Measurements from ENCODE around the gene EEF1AKMT2.

GRCh38 chr10:124712704-124713407 lies 78.8 kb downstream of the EEF1AKMT2 start:
- TF ChIP-seq CTCF (IDR thresholded peaks at IDR 0.05; ENCODE audit: insufficient read depth, low read length, poor library complexity, severe bottlenecking) (no peak), EZH2phosphoT487 (conservative IDR thresholded peaks at IDR 0.05; ENCODE audit: low read length) (no peak)

Data from SU-DHL-6 (cell line).